ENCODE measurements around the gene MICOS13. TPM values are rescaled to one million over a fixed set of nuclear protein-coding genes. Genes with fewer than 3 reads are reported as not detected.
A peak's percentile ranks its signal among the peaks of the same experiment; 100 is the strongest.

MICOS13 gene
- total RNA-seq, 1 donor from 2014 or later = 7.5 TPM

GRCh38 chr19:5667751-5668271, 12.5 kb downstream of the MICOS13 start:
- TF ChIP-seq CTCF (IDR thresholded peaks at IDR 0.05) (no peak), EZH2 (IDR thresholded peaks at IDR 0.05) (no peak), EZH2phosphoT487 (IDR thresholded peaks at IDR 0.05) (no peak)
- Histone ChIP-seq H4K20me1 (ENCODE audit: low read depth) (peaks cover 17% of the 10 kb centered on the region), H2AFZ (replicated peaks) (no peak overlapping the region), H3K27me3 (no peaks in the 10 kb centered on the region), H3K4me1 (no peaks in the 10 kb centered on the region), H3K9ac (no peak overlapping the region), H3K9me3 (ENCODE audit: low read depth) (no peaks in the 10 kb centered on the region), H3K4me2 (no peak overlapping the region), H3K36me3 (no peaks in the 10 kb centered on the region), H3K4me3 (no peak overlapping the region), H3K79me2 (ENCODE audit: low read depth) (no peaks in the 10 kb centered on the region), H3K27ac (no peak overlapping the region), H3F3A (ENCODE audit: low read depth) (peaks cover 7% of the 10 kb centered on the region)
- Mint-ChIP-seq H3K27me3 (ENCODE audit: insufficient read depth, low read depth) (peaks cover 10% of the 10 kb centered on the region), H3K4me1 (no peaks in the 10 kb centered on the region), H3K27ac (no peak overlapping the region), H3K36me3 (peaks cover 20% of the 10 kb centered on the region), H3K9me3 (no peaks in the 10 kb centered on the region), H3K4me3 (no peak overlapping the region)
- peak; percentile 40 for DNase-seq (ENCODE audit: low spot score)

GRCh38 chr19:5666921-5667610, 13.2 kb downstream of the MICOS13 start:
- Mint-ChIP-seq H3K36me3 (peaks cover 19% of the 10 kb centered on the region), H3K9me3 (no peaks in the 10 kb centered on the region), H3K27me3 (ENCODE audit: insufficient read depth, low read depth) (peaks cover 10% of the 10 kb centered on the region), H3K27ac (no peak overlapping the region), H3K4me3 (no peak overlapping the region), H3K4me1 (no peaks in the 10 kb centered on the region)
- peaks cover 17% of the 10 kb centered on the region for H4K20me1 ChIP-seq (ENCODE audit: low read depth)
- no peaks in the 10 kb centered on the region for H3K79me2 ChIP-seq (ENCODE audit: low read depth)
- no peak for TF ChIP-seq EZH2phosphoT487 (IDR thresholded peaks at IDR 0.05)
- H3F3A ChIP-seq (ENCODE audit: low read depth) = peaks cover 7% of the 10 kb centered on the region
- no peak overlapping the region for H3K27ac ChIP-seq
- H3K4me3 ChIP-seq = no peak overlapping the region
- no peak overlapping the region for H3K4me2 ChIP-seq
- H3K9ac ChIP-seq = no peak overlapping the region
- no peaks in the 10 kb centered on the region for H3K9me3 ChIP-seq (ENCODE audit: low read depth)
- DNase-seq (ENCODE audit: low spot score) = no peak
- no peaks in the 10 kb centered on the region for H3K4me1 ChIP-seq
- no peak overlapping the region for H2AFZ ChIP-seq (replicated peaks)
- H3K27me3 ChIP-seq = no peaks in the 10 kb centered on the region
- H3K36me3 ChIP-seq = no peaks in the 10 kb centered on the region

GRCh38 chr19:5665781-5666513, 14.4 kb downstream of the MICOS13 start:
- no peaks in the 10 kb centered on the region for H3K79me2 ChIP-seq (ENCODE audit: low read depth)
- TF ChIP-seq EZH2phosphoT487 (IDR thresholded peaks at IDR 0.05) = no peak
- TF ChIP-seq CTCF (IDR thresholded peaks at IDR 0.05) = no peak
- TF ChIP-seq EZH2 (IDR thresholded peaks at IDR 0.05) = no peak
- H2AFZ ChIP-seq (replicated peaks) = no peak overlapping the region
- Mint-ChIP-seq H3K27ac (no peak overlapping the region), H3K27me3 (ENCODE audit: insufficient read depth, low read depth) (peaks cover 7% of the 10 kb centered on the region), H3K9me3 (no peaks in the 10 kb centered on the region), H3K4me1 (no peaks in the 10 kb centered on the region), H3K4me3 (no peak overlapping the region), H3K36me3 (peaks cover 23% of the 10 kb centered on the region)
- H4K20me1 ChIP-seq (ENCODE audit: low read depth) = peaks cover 17% of the 10 kb centered on the region
- H3K9ac ChIP-seq = no peak overlapping the region
- DNase-seq (ENCODE audit: low spot score) = no peak
- H3F3A ChIP-seq (ENCODE audit: low read depth) = peaks cover 7% of the 10 kb centered on the region
- no peaks in the 10 kb centered on the region for H3K27me3 ChIP-seq
- no peaks in the 10 kb centered on the region for H3K9me3 ChIP-seq (ENCODE audit: low read depth)
- no peak overlapping the region for H3K4me2 ChIP-seq
- no peak overlapping the region for H3K4me3 ChIP-seq
- H3K36me3 ChIP-seq = no peaks in the 10 kb centered on the region
- H3K27ac ChIP-seq = no peak overlapping the region
- H3K4me1 ChIP-seq = no peaks in the 10 kb centered on the region
